Measurements from ENCODE around the gene STEAP2. TPM values are rescaled to one million over a fixed set of nuclear protein-coding genes. Genes with fewer than 3 reads are reported as not detected.
A peak's percentile ranks its signal among the peaks of the same experiment; 100 is the strongest.

STEAP2 gene
- total RNA-seq, 1 experiment from 2014 or later, result 17.0 TPM

DNA sequence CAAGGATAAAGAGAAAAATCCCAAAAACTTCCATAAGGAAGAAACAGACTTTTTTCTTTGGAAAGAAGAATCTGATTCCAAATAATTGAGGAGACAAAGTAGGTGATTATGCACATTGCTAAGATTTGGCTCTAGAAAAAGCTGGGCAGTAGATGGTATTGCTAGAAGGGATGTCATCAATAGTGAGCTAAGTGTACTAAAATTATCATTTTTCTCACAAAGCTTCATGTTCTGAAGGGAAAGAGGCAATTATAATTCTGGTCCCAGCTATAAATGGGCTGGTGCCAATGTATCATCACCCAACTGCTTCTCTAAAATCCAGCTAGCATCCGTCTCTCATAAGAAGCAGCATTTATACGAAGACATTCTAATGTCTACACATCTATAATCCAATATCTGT lies 33.4 kb upstream of the STEAP2 start (continued):
- TF ChIP-seq, protein P1, sequence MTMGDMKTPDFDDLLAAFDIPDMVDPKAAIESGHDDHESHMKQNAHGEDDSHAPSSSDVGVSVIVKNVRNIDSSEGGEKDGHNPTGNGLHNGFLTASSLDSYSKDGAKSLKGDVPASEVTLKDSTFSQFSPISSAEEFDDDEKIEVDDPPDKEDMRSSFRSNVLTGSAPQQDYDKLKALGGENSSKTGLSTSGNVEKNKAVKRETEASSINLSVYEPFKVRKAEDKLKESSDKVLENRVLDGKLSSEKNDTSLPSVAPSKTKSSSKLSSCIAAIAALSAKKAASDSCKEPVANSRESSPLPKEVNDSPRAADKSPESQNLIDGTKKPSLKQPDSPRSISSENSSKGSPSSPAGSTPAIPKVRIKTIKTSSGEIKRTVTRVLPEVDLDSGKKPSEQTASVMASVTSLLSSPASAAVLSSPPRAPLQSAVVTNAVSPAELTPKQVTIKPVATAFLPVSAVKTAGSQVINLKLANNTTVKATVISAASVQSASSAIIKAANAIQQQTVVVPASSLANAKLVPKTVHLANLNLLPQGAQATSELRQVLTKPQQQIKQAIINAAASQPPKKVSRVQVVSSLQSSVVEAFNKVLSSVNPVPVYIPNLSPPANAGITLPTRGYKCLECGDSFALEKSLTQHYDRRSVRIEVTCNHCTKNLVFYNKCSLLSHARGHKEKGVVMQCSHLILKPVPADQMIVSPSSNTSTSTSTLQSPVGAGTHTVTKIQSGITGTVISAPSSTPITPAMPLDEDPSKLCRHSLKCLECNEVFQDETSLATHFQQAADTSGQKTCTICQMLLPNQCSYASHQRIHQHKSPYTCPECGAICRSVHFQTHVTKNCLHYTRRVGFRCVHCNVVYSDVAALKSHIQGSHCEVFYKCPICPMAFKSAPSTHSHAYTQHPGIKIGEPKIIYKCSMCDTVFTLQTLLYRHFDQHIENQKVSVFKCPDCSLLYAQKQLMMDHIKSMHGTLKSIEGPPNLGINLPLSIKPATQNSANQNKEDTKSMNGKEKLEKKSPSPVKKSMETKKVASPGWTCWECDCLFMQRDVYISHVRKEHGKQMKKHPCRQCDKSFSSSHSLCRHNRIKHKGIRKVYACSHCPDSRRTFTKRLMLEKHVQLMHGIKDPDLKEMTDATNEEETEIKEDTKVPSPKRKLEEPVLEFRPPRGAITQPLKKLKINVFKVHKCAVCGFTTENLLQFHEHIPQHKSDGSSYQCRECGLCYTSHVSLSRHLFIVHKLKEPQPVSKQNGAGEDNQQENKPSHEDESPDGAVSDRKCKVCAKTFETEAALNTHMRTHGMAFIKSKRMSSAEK (CRISPR knock-in tag; IDR thresholded peaks at IDR 0.05; ENCODE audit: borderline replicate concordance), result no peak
- no peak for TF ChIP-seq ZNF671 (CRISPR knock-in tag; IDR thresholded peaks at IDR 0.05)
- TF ChIP-seq, protein P2, sequence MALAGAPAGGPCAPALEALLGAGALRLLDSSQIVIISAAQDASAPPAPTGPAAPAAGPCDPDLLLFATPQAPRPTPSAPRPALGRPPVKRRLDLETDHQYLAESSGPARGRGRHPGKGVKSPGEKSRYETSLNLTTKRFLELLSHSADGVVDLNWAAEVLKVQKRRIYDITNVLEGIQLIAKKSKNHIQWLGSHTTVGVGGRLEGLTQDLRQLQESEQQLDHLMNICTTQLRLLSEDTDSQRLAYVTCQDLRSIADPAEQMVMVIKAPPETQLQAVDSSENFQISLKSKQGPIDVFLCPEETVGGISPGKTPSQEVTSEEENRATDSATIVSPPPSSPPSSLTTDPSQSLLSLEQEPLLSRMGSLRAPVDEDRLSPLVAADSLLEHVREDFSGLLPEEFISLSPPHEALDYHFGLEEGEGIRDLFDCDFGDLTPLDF (CRISPR knock-in tag; IDR thresholded peaks at IDR 0.05), result no peak
- TF ChIP-seq, protein P3, sequence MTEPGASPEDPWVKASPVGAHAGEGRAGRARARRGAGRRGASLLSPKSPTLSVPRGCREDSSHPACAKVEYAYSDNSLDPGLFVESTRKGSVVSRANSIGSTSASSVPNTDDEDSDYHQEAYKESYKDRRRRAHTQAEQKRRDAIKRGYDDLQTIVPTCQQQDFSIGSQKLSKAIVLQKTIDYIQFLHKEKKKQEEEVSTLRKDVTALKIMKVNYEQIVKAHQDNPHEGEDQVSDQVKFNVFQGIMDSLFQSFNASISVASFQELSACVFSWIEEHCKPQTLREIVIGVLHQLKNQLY (CRISPR knock-in tag; IDR thresholded peaks at IDR 0.05), result no peak
- no peak for TF ChIP-seq ZBTB21 (CRISPR knock-in tag; IDR thresholded peaks at IDR 0.05; ENCODE audit: borderline replicate concordance)

DNA sequence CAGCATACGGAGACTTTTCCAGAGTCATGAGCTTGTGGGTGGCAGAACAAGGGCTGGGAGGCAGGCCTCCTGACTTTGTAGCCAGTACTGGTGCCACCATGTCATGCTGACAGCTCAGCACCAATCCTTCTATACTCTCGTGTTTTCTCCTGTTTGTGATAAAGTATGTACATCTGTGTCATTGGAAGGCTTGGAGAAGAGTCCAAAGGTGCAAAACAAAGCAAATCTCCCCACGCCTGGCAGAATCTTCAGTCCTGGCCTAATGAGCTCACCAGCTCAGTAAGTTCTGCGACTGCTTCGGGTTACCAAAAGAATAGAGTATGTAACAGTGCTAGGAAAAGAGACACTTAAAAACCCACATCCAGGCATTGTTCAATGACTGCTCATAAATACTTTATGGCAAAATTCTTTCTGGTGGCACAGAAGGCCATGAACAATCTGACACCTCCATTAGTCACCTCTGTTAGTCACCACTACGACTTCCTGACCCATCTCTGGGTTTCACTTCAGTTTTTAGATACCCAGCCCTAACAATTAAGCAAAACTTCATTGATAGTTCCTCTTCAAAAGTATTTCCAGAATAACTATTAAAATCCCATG lies 32.8 kb upstream of the STEAP2 start:
- ChIA-PET POLR2A (no interaction called here), CTCF (no interaction called here)
- DNase-seq (ENCODE audit: low spot score) (no peak), ATAC-seq (no peak)
- no peaks in the 10 kb centered on the region for H3K36me3 Mint-ChIP-seq
- no peak overlapping the region for H3K27ac Mint-ChIP-seq
- no peaks in the 10 kb centered on the region for H3K27me3 Mint-ChIP-seq (ENCODE audit: low read depth)
- no peak overlapping the region for H3K4me3 Mint-ChIP-seq
- peaks cover 9% of the 10 kb centered on the region for H3K4me1 Mint-ChIP-seq
- TF ChIP-seq, protein P4, sequence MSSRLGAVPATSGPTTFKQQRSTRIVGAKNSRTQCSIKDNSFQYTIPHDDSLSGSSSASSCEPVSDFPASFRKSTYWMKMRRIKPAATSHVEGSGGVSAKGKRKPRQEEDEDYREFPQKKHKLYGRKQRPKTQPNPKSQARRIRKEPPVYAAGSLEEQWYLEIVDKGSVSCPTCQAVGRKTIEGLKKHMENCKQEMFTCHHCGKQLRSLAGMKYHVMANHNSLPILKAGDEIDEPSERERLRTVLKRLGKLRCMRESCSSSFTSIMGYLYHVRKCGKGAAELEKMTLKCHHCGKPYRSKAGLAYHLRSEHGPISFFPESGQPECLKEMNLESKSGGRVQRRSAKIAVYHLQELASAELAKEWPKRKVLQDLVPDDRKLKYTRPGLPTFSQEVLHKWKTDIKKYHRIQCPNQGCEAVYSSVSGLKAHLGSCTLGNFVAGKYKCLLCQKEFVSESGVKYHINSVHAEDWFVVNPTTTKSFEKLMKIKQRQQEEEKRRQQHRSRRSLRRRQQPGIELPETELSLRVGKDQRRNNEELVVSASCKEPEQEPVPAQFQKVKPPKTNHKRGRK (CRISPR knock-in tag; IDR thresholded peaks at IDR 0.05; ENCODE audit: borderline replicate concordance), result no peak
- TF ChIP-seq IRF2 (CRISPR knock-in tag; IDR thresholded peaks at IDR 0.05; ENCODE audit: borderline replicate concordance, low read depth) (no peak), ETV6 (CRISPR knock-in tag; IDR thresholded peaks at IDR 0.05) (no peak), ZNF232 (CRISPR knock-in tag; IDR thresholded peaks at IDR 0.05) (no peak), ZNF121 (CRISPR knock-in tag; IDR thresholded peaks at IDR 0.05) (no peak), ZNF317 (CRISPR knock-in tag; IDR thresholded peaks at IDR 0.05; ENCODE audit: borderline replicate concordance, low read depth) (no peak)
- TF ChIP-seq, protein P5, sequence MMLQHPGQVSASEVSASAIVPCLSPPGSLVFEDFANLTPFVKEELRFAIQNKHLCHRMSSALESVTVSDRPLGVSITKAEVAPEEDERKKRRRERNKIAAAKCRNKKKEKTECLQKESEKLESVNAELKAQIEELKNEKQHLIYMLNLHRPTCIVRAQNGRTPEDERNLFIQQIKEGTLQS (CRISPR knock-in tag; conservative IDR thresholded peaks at IDR 0.05), result no peak
- no peaks in the 10 kb centered on the region for H3K9me3 Mint-ChIP-seq

DNA sequence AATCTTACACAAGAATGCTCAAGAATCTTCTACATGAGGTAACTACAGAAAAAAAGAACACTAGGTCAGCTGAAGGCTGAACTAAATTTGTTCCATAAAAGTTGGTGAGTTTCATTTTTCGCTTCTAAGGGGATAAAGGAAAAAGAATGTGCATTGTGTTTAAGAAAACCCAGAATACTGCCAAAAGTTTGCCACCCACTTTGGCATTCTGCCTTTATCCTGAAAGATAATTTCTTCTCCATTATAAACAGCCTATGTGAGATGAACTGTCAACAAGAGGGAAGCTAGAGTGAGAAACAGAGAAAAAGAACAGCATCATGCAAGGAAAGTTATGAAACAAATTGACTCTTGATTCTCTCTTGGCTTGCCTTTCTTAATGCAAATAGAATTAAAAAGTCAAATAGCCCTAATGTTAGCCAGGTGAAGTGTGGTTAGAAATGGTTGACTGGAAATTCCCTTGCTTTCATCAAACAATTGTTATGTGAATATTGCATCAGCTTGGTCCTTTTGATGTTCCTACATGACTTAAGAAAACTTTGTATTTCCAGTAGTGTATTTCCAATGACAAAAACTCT lies 31.4 kb upstream of the STEAP2 start:
- CTCF ChIA-PET, result no interaction called here
- peak overlapping the region; percentile 16; the same call in 1 of the 2 replicates for H3K27ac Mint-ChIP-seq
- no peak for ATAC-seq

More for the DNA sequence above, 31.4 kb upstream of the STEAP2 start:
- H3K27me3 Mint-ChIP-seq (ENCODE audit: low read depth), result no peaks in the 10 kb centered on the region
- no peak for TF ChIP-seq SP1 (CRISPR knock-in tag; conservative IDR thresholded peaks at IDR 0.05)
- TF ChIP-seq GABPB1 (CRISPR knock-in tag; IDR thresholded peaks at IDR 0.05), result peak; percentile 85
- DNase-seq (ENCODE audit: low spot score), result no peak
- peaks cover 9% of the 10 kb centered on the region for H3K4me1 Mint-ChIP-seq
- no peak overlapping the region for H3K4me3 Mint-ChIP-seq
- no peaks in the 10 kb centered on the region for H3K36me3 Mint-ChIP-seq
- peaks cover 3% of the 10 kb centered on the region for H3K9me3 Mint-ChIP-seq
- POLR2A ChIA-PET, result no interaction called here
